DMS 273 (cell line): ENCODE measurements around the gene ADCY5.

Experiments used
- DNase-seq: peaks from one replicate; lab custom pipeline; 2025; ENCODE audit not compliant: unreplicated experiment; lab: John Stamatoyannopoulos, UW

ADCY5 gene

GRCh38 chr3:123431007-123431657 lies 17.8 kb downstream of the ADCY5 start:
- no peak for DNase-seq

GRCh38 chr3:123430266-123430665 lies 18.6 kb downstream of the ADCY5 start:
- DNase-seq, result no peak

- DNase-seq, result no peak
Observed at GRCh38 chr3:123429362-123430125, 19.3 kb downstream of the ADCY5 start.

GRCh38 chr3:123424999-123425712 lies 23.7 kb downstream of the ADCY5 start:
- peak; percentile 44 for DNase-seq

- DNase-seq, result peak; percentile 50
Observed at GRCh38 chr3:123424321-123424998, 24.4 kb downstream of the ADCY5 start.

GRCh38 chr3:123423806-123424205 lies 25.1 kb downstream of the ADCY5 start:
- peak; percentile 63 for DNase-seq

- no peak for DNase-seq
Observed at GRCh38 chr3:123423031-123423430, 25.9 kb downstream of the ADCY5 start.

GRCh38 chr3:123422457-123422856 lies 26.4 kb downstream of the ADCY5 start:
- no peak for DNase-seq

GRCh38 chr3:123421353-123422174 lies 27.3 kb downstream of the ADCY5 start:
- peak; percentile 54 for DNase-seq

- DNase-seq, result no peak
Observed at GRCh38 chr3:123420416-123420968, 28.4 kb downstream of the ADCY5 start.

GRCh38 chr3:123419850-123420297 lies 29.0 kb downstream of the ADCY5 start:
- DNase-seq, result no peak

- DNase-seq, result no peak
Observed at GRCh38 chr3:123419181-123419849, 29.6 kb downstream of the ADCY5 start.

- no peak for DNase-seq
Observed at GRCh38 chr3:123416647-123417046, 32.2 kb downstream of the ADCY5 start.

GRCh38 chr3:123416173-123416572 lies 32.7 kb downstream of the ADCY5 start:
- DNase-seq, result no peak

- DNase-seq, result no peak
Observed at GRCh38 chr3:123414973-123415775, 33.7 kb downstream of the ADCY5 start.

- peak; percentile 55 for DNase-seq
Observed at GRCh38 chr3:123412811-123413604, 35.9 kb downstream of the ADCY5 start.

GRCh38 chr3:123412076-123412475 lies 36.8 kb downstream of the ADCY5 start:
- DNase-seq, result no peak
